GM19043 (cell line): ENCODE results near the gene APOBR.
"Not testable (repeated sequence)": the region's sequence is repeated elsewhere in the genome, so short reads cannot be mapped to it uniquely, and the experiment has no call there.

Source experiments
- ATAC-seq: cut with Tn5 transposase; IDR thresholded peaks from one replicate; pipeline ENCODE4 v1.9.1; 2021; ENCODE audit warnings: low read depth; ENCODE audit not compliant: unreplicated experiment

APOBR gene

DNA sequence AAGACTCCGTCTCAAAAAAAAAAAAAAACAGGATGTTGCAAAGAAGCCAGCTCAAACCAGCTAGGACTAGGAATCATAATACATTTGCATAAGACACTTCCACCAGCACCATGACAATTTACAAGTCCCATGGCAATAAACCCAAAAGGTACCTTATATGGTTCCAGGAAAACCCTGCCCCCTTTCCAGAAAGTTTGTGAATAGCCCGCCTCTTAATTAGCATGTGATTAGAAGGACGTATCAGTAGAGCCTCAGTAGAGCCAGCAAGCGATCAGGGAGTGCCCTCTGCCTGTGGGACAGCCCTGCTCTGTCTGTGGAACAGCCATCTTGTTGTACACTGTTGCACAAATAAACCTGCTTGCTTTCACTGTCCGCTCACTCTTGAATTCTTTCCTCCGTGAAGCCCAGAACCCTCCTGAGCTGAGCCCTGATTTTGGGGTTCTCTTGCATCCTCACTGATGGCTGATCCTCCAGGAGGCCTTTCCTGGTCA lies 30.3 kb downstream of the APOBR start:
- ATAC-seq: no peak

GRCh38 chr16:28526201-28527099 lies 32.0 kb downstream of the APOBR start:
- ATAC-seq: no peak

- not testable (repeated sequence) for ATAC-seq
Measured at GRCh38 chr16:28527100-28527785, 32.8 kb downstream of the APOBR start.

GRCh38 chr16:28527985-28528384 lies 33.5 kb downstream of the APOBR start:
- no peak for ATAC-seq

DNA sequence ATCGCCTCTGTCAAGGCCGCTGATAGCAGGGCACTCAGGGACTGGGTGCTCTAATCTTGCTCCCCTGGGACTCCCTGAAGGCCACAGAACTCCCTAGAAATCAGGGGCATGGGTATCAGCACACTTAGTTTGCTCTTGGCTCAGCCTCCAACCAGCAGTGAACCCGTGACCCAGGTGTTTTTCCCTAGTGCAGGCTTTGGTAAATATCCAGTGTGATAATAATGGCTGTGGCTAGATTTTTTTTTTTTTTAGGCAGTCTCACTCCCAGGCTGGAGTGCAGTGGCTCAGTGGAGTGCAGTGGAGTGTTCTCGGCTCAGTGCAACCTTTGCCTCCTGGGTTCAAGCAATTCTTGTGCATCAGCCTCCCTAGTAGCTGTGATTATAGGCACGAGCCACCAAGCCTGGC lies 34.0 kb downstream of the APOBR start:
- ATAC-seq: no peak

DNA sequence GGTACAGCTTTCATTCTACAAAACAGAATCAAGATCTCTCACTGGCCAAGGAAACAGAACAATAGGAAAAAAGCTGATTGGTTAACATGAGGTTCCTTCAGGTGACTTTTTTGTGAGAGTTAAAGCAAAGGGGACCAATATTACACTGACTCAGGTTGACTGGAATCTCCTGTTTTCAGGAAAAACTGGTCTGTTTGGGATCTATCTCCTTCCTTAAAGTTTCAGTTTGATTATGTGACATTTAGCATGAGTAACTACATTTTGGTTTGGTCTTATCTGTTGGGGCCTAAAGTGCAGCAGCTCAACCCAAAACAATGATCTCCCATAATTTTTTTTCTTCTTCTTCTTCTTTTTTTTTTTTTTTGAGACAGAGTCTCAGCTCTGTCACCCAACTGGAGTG lies 34.7 kb downstream of the APOBR start:
- no peak for ATAC-seq

DNA sequence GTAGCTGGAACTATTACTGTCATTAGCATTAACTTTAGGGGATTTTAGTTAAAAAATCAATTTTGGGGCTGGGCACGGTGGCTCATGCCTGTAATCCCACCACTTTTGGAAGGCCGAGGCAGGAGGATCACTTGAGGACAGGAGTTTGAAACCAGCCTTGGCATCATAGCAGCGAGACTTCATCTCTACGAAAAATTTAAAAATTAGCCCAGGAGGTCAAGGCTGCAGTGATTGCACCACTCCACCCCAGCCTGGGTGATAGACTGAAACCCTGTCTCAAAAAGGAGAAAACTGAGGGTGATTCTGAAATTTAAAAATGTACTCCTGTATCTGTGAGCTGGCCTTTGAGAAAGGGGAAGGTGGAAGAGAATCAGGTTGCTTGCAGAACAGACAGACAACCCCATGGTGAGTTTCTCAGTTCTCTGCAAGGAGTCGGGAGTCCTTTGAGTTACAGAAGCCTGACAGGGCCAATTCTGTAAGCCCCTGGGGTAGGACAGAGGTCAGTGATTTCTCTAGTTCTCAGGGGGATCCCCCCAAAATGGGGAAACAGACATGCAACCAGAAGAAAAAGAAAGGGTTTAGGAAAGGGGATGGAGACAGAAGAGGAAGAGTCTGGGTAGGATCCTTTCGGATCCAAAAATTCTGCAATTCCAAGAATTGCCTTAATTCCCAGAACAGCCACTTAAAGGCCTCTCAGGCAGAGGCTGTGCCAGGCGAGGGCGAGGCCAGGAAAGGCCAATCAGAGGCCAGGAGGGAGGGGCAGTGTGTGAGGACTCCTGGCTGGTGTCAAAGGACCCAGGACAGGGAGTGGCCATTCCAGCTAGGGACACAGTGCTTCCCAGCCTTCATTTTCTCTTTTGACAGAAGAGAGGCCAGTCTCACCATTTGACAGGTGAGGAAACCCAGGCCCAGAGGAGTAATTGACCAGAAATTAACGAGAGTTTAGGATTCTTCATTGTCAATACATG lies 37.6 kb downstream of the APOBR start:
- no peak for ATAC-seq

DNA sequence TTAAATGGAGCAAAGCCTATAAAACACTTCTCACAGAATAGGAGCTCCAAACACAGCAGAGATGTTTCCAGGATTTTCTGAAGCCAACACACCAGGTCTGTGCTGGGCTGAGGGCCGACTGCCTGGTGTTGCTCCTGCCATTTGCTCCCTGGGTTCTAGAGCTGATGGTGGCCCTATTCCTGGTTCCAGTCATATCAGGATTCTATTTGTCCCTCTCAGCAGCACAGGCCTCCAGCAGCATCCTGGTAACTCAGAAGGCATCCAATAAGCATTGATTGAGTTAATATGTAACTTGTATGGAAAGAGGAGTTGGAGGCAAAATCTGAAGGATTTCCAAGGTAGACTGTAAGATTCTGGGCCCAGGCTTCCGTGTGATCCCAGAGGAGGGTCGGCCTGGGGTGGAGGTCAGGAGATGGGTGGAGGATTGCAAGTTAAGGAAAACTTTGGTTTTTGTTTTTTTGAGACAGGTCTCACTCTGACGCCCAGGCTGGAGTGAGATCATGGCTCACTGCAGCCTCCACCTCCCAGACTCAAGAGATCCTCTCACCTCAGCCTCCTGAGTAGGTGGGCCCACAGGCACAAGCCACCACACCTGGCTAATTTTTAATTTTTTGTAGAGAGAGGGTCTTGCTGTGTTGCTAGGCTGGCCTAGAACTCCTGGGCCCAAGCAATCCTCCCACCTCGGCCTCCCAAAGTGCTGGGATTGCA lies 38.7 kb downstream of the APOBR start:
- ATAC-seq: no peak

DNA sequence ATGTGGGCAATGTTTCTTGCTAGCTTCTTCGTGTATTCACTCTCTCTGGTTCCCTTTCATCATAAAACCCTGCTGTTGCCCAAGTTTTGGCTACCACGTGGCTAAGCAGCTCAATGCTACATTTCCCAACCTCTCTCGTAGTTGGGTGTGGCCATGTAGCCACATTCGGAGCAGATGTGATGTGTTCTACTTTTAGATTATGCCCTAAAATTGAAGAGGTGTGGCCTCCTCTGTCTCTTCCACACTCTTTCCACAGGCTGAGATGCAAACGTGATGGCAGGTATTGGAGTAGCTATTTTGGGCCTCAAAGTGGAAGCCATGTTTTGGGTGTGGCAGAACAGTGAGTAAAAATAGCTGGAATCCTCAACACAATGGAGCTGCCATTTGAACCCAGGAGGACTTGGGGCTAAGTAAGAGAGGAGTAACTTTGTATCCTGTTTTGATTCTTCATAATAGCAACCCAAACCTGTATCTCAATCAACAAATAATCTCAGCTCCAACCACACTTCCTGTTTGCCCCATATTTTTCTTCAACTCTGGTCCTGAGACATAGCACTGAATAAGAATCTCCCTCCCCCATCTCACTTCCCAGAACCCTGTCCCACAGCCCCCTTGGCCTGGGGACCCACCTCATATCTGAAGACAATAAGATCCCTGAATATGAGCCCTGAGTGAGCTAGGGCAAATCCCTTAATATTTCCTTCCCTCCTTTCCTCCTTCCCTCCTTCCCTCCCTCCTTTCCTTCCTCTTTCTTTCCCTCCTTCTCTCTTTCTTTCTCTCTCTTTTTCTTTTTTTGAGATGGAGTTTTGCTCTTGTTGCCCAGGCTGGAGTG lies 40.3 kb downstream of the APOBR start:
- ATAC-seq: no peak

DNA sequence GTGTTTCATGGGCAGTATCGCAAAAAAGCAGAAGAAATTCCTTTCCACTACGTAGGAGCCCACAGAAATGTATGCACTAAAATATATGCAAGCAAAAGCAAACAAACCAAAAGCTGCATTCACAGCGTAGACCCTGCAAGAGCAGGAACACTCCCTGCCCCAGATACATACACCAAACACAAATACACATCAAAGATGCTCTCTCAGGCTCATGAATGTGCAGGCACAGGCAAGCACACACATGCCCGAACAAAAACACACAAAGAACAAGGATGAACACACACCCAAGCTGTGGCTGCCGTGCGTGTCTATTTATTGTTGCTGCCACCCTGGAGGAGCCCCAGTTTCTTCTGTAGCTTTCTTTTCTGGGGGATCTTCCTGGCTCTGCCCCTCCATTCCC lies 42.6 kb downstream of the APOBR start:
- ATAC-seq: no peak

- ATAC-seq: no peak
Measured at GRCh38 chr16:28537964-28538732, 43.7 kb downstream of the APOBR start.

GRCh38 chr16:28538733-28539596 lies 44.5 kb downstream of the APOBR start, which contains the start of gene NUPR1:
Gene NUPR1, minus strand, starts transcription at chr16:28538974. Its CDS starts 67 bp downstream, at chr16:28538907.
- ATAC-seq: no peak

- no peak for ATAC-seq
Measured at GRCh38 chr16:28540346-28540745, 45.9 kb downstream of the APOBR start.

- no peak for ATAC-seq
Measured at GRCh38 chr16:28542646-28543045, 48.2 kb downstream of the APOBR start.

- ATAC-seq: no peak
Measured at GRCh38 chr16:28543072-28543471, 48.6 kb downstream of the APOBR start.

- ATAC-seq: no peak
Measured at GRCh38 chr16:28544998-28545397, 50.6 kb downstream of the APOBR start.

- ATAC-seq: not testable (repeated sequence)
Measured at GRCh38 chr16:28545964-28546363, 51.5 kb downstream of the APOBR start.
